ENCODE data around the gene UBA7.

UBA7 gene

GRCh38 chr3:49799105-49799504 is 14.6 kb downstream of the UBA7 start:
- TF ChIP-seq, protein P1, sequence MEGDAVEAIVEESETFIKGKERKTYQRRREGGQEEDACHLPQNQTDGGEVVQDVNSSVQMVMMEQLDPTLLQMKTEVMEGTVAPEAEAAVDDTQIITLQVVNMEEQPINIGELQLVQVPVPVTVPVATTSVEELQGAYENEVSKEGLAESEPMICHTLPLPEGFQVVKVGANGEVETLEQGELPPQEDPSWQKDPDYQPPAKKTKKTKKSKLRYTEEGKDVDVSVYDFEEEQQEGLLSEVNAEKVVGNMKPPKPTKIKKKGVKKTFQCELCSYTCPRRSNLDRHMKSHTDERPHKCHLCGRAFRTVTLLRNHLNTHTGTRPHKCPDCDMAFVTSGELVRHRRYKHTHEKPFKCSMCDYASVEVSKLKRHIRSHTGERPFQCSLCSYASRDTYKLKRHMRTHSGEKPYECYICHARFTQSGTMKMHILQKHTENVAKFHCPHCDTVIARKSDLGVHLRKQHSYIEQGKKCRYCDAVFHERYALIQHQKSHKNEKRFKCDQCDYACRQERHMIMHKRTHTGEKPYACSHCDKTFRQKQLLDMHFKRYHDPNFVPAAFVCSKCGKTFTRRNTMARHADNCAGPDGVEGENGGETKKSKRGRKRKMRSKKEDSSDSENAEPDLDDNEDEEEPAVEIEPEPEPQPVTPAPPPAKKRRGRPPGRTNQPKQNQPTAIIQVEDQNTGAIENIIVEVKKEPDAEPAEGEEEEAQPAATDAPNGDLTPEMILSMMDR (IDR thresholded peaks at IDR 0.05): no peak
- H3K27ac ChIP-seq: peak overlapping the region in 1 of 2 donors; percentile 83
- DNase-seq (ENCODE audit: low spot score): no peak

DNA sequence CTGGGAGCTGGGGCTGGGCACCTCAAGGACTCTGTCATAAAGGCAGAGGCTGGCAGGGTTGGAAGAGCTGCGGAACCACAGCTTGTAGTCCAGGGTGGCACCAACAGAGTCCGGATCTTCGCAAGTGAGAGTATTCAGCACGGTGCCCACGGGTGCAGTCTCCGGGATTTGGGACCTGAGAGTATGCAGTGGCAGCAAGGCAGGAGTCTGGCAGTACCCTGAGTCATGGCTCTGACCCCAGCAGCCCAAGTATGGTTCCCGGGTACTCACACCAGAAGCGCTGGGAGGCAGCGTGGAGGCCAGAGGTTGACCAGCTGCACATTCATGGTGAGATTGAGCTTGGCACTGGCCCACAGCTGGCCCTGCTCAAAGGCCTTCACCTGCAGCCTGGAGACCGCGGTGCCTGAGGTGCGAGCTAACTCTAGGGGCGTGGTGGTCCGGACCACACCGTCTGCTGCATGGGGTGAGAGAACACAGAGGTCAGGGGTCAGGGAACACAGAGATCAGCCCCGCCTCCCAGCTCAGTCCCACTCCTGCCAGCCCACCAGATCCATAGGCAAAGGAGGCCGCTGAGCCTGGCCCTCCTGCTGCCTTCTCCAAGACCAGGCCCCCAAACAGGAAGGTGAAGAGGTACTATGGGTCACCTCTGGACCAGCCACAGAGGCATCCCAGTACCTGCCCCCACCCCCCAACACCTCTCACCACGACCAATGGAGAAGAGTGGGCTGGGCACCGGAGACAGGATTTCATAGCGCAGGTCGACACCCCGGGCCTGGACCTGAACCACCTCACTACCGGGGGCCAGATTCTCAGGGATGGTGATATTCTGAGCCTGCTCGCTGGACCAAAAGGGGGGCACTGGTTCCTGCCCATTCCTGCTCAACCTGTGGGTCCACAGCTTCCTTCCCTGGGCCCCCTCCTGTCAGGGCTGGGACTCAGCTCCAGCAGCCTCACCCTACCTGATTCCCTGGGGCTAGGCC is 18.5 kb downstream of the UBA7 start:
- TF ChIP-seq, protein P1 (IDR thresholded peaks at IDR 0.05): no peak
- H3K27ac ChIP-seq: no peak overlapping the region
- no peak overlapping the region for H3K4me3 ChIP-seq
- no peak for DNase-seq (ENCODE audit: low spot score)

More at GRCh38 chr3:49799105-49799504, 14.6 kb downstream of the UBA7 start:
- no peak overlapping the region for H3K4me3 ChIP-seq

DNA sequence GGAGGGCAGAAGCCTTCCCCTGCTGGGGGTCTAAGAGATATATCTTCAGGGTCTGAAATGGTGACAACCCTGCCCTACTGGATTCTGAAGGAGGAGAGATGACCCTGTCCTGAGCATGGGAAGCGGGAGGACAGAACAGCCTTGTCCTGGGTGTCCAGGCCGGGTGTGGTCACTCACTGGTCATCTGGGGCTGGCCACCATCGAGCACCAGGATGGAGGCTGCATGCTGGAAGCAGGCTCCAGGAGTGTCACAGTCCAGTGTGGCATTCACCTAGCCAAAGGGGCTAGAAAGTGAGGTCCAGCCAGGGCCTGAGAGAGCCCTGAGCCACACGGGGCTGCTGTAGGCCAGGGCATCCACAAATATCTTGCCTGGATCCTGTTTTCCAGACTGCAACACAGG is 19.3 kb downstream of the UBA7 start:
- Histone ChIP-seq H3K27ac (no peak overlapping the region), H3K4me3 (no peak overlapping the region)
- TF ChIP-seq, protein P1 (IDR thresholded peaks at IDR 0.05): no peak
- no peak for DNase-seq (ENCODE audit: low spot score)

DNA sequence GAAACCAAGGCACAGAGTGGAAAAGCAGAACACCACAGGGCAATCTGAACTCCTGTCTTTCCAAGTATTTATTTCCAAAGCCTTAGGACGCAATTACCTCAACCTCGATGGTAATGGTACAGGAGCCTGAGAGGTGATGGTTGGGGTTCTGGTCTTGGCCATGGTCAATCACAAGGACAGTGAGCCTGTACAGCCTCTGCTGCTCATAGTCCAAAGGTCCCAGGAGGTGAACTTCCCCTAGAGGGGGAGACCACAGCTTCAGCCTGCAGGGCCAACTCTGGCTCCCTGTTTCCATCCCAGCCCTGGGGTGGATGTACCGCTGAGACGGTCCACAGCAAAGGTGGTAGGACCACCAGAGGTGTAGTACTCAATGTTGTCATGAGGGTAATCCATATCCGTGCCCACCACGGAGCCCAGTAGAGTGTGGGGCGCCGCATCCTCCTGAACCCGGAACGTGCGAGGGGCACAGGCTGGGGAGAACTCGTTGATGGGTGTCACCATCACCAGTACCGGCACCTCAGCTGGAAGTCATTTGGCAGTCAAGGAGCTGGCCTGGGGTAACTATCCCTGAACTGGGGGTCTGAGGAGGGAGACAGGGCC is 20.2 kb downstream of the UBA7 start:
- no peak for DNase-seq (ENCODE audit: low spot score)
- TF ChIP-seq, protein P1 (IDR thresholded peaks at IDR 0.05): no peak
- H3K27ac ChIP-seq: no peak overlapping the region
- no peak overlapping the region for H3K4me3 ChIP-seq

DNA sequence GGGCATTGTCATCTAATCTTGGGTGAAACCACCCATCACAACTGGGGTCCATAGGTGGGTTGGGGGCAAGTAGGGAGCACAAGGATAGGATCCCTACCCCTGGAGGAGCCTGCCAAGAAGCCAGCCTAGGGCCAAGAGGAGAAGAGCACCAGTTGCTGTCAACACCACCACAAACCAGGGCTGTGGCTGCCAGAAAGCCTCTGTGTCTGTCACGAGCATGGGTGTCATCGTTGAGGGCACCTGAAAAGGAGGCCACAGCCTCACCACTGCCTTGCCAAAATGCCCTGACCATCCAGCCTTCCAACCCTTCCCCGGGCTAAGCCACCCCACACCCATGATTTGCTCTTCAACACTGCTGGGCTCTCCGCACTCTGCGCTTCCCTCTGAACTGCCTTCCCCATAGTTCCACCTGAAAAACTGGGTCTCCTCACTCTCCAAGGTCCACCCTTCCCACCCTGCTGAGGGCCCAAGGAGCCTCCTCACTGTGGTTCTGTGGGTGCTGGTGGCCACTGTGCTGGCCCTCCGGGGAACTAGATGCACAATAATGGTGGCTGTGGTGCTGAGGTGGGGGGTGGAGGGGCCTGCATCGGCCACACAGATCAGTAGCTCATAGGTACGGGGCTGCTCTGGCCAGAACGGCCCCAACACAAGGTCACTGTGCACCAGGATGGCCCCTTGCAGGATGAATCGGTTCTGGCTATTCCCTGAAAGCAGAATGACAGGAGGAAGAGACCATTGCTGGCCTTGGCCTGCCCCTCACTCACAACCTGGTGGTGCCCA is 21.2 kb downstream of the UBA7 start:
- DNase-seq (ENCODE audit: low spot score): peak; percentile 56
- H3K27ac ChIP-seq: no peak overlapping the region
- TF ChIP-seq, protein P1 (IDR thresholded peaks at IDR 0.05): no peak
- H3K4me3 ChIP-seq: no peak overlapping the region

DNA sequence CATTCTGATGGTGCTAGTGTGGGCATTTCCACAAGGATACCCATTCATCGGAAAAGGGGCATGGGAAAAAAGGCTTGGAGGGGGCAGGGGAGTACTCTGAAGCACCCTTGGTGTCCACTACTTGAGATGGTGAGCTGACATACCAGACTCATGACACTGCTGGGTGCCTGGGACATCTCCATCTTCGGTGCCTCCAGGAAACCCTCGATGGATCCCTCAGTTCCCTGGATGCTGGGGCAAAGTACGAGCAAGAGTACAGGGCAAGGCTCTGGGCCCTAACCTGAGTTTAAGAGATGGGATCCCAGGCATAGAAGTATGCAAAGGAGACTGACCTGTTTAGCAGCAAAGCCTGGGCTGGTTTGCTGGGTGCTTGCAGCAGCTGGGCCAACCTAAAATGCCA is 22.2 kb downstream of the UBA7 start:
- no peak overlapping the region for H3K4me3 ChIP-seq
- TF ChIP-seq, protein P1 (IDR thresholded peaks at IDR 0.05): no peak
- no peak overlapping the region for H3K27ac ChIP-seq
- peak; percentile 53 for DNase-seq (ENCODE audit: low spot score)
